ENCODE results near the gene SYT1. TPM values are rescaled to one million over a fixed set of nuclear protein-coding genes. Genes with fewer than 3 reads are reported as not detected.

Gene SYT1
- total RNA-seq, 1 experiment from 2014 or later, result 44.9 TPM

GRCh38 chr12:79247494-79247893, 382.9 kb downstream of the SYT1 start:
- DNase-seq (ENCODE audit: low read depth, low spot score) (no peak), ATAC-seq (no peak)
- Histone ChIP-seq H3K79me2 (ENCODE audit: insufficient read depth, low read length) (no peaks in the 10 kb centered on the region), H4K20me1 (ENCODE audit: insufficient read depth) (no peaks in the 10 kb centered on the region), H3K9ac (ENCODE audit: low read length) (no peak overlapping the region), H3K4me1 (ENCODE audit: control insufficient read depth in 1 of 2, insufficient read depth in 2 of 2, low read length in 2 of 2) (no peaks in the 10 kb centered on the region), H3K27ac (ENCODE audit: low read depth, low read length) (no peak overlapping the region), H3K9me2 (ENCODE audit: insufficient read depth) (0 out of 2 replicates have a peak, but pooled peaks cover 3% of the 10 kb centered on the region), H3K4me3 (replicated peaks in 1 of 2; ENCODE audit: low read depth in 1 of 2, low read length in 2 of 2) (no peak overlapping the region), H3K27me3 (ENCODE audit: insufficient read depth, low read length) (no peaks in the 10 kb centered on the region), H3K36me3 (ENCODE audit: control insufficient read depth in 1 of 2, insufficient read depth in 2 of 2, low read length in 2 of 2) (no peaks in the 10 kb centered on the region), H3K9me3 (ENCODE audit: control insufficient read depth in 1 of 2, insufficient read depth in 1 of 2, low read depth in 1 of 2, low read length in 2 of 2) (no peaks in the 10 kb centered on the region), H3K4me2 (ENCODE audit: low read length) (no peak overlapping the region), H2AFZ (ENCODE audit: low read depth, low read length, poor library complexity, severe bottlenecking) (no peak overlapping the region)
- ChIA-PET CTCF (no interaction called here), POLR2A (no interaction called here), RAD21 (ENCODE audit: low non-redundant PET in 1 of 2, low total read pairs in 2 of 2, uncharacterized antibody in 2 of 2, unreplicated experiment in 2 of 2) (no interaction called here)
- TF ChIP-seq POLR2AphosphoS5 (IDR thresholded peaks at IDR 0.05; ENCODE audit: low read depth, low read length) (no peak), POLR2A (IDR thresholded peaks at IDR 0.05; ENCODE audit: borderline replicate concordance, extremely low read depth, insufficient read depth, insufficient read length) (no peak), EZH2 (IDR thresholded peaks at IDR 0.05) (no peak), EGR1 (IDR thresholded peaks at IDR 0.05; ENCODE audit: low read depth) (no peak), TCF7L2 (IDR thresholded peaks at IDR 0.05; ENCODE audit: borderline replicate concordance, extremely low read depth, insufficient read depth, insufficient read length) (no peak), JUND (IDR thresholded peaks at IDR 0.05) (no peak)
- intact Hi-C loops (cut with micrococcal nuclease), result no loop called here
- BruUV-seq (replicated peaks), result no TSS peak

GRCh38 chr12:79250186-79250585, 385.6 kb downstream of the SYT1 start:
- Histone ChIP-seq H2AFZ (ENCODE audit: low read depth, low read length, poor library complexity, severe bottlenecking) (no peak overlapping the region), H3K27ac (ENCODE audit: low read depth, low read length) (no peak overlapping the region), H3K9ac (ENCODE audit: low read length) (no peak overlapping the region), H3K79me2 (ENCODE audit: insufficient read depth, low read length) (no peaks in the 10 kb centered on the region), H3K9me3 (ENCODE audit: control insufficient read depth in 1 of 2, insufficient read depth in 1 of 2, low read depth in 1 of 2, low read length in 2 of 2) (no peaks in the 10 kb centered on the region), H3K27me3 (ENCODE audit: insufficient read depth, low read length) (no peaks in the 10 kb centered on the region), H4K20me1 (ENCODE audit: insufficient read depth) (no peaks in the 10 kb centered on the region), H3K36me3 (ENCODE audit: control insufficient read depth in 1 of 2, insufficient read depth in 2 of 2, low read length in 2 of 2) (no peaks in the 10 kb centered on the region), H3K4me3 (replicated peaks in 1 of 2; ENCODE audit: low read depth in 1 of 2, low read length in 2 of 2) (no peak overlapping the region), H3K4me2 (ENCODE audit: low read length) (no peak overlapping the region), H3K9me2 (ENCODE audit: insufficient read depth) (0 out of 2 replicates have a peak, but pooled peaks cover 3% of the 10 kb centered on the region), H3K4me1 (ENCODE audit: control insufficient read depth in 1 of 2, insufficient read depth in 2 of 2, low read length in 2 of 2) (no peaks in the 10 kb centered on the region)
- RAD21 ChIA-PET (ENCODE audit: low non-redundant PET in 1 of 2, low total read pairs in 2 of 2, uncharacterized antibody in 2 of 2, unreplicated experiment in 2 of 2), result no interaction called here
- DNase-seq (ENCODE audit: low read depth, low spot score) (no peak), ATAC-seq (no peak)
- no TSS peak for BruUV-seq (replicated peaks)
- intact Hi-C loops (cut with micrococcal nuclease), result no loop called here
- TF ChIP-seq SP1 (IDR thresholded peaks at IDR 0.05; ENCODE audit: low read depth) (no peak), REST (IDR thresholded peaks at IDR 0.05; ENCODE audit: low read depth) (no peak), SRF (IDR thresholded peaks at IDR 0.05; ENCODE audit: low read depth) (no peak), ZBTB33 (IDR thresholded peaks at IDR 0.05; ENCODE audit: extremely low read depth, insufficient replicate concordance, low read length) (no peak), POLR2AphosphoS5 (IDR thresholded peaks at IDR 0.05; ENCODE audit: low read depth, low read length) (no peak)
- POLR2A ChIA-PET, result no interaction called here
- CTCF ChIA-PET, result no interaction called here

Measured in HCT116 (cell line).